Right cardiac atrium (tissue), 5 donors: ENCODE data around the gene APLP2. TPM values are rescaled to one million over a fixed set of nuclear protein-coding genes. Genes with fewer than 3 reads are reported as not detected.
A peak's percentile ranks its signal among the peaks of the same experiment; 100 is the strongest.

Experiments
- ATAC-seq, 2 donors: fragments of 200-7000 bp; cut with Tn5 transposase; one replicate each; pipeline versions ENCODE4 v1.8.0 to v1.9.1; 2020; ENCODE audit warnings: moderate library complexity in 2 of 2, mild to moderate bottlenecking in 1 of 2
- DNase-seq, 3 donors: peaks; one replicate each; pipeline ENCODE4 v3.0.0-alpha.2; 2020
- H3K27ac ChIP-seq: one replicate; pipeline ENCODE4 v1.5.1; 2013; ENCODE audit warnings: mild to moderate bottlenecking, low read length, control low read depth, moderate library complexity
- H3K27me3 ChIP-seq: one replicate; pipeline ENCODE4 v1.6.1; 2013; ENCODE audit not compliant: control insufficient read depth, insufficient read depth
- H3K4me1 ChIP-seq: one replicate; pipeline ENCODE4 v1.6.1; 2013; ENCODE audit warnings: low read length; ENCODE audit not compliant: control insufficient read depth, insufficient read depth
- H3K4me3 ChIP-seq: one replicate; pipeline ENCODE4 v1.5.1; 2013; ENCODE audit warnings: low read length, control low read depth
- H3K9me3 ChIP-seq: one replicate; pipeline ENCODE4 v1.6.1; 2013; ENCODE audit warnings: low read length; ENCODE audit not compliant: control insufficient read depth
- WGBS: extraction: QIAGEN DNeasy Blood & Tissue Kit; methylation state at CpG from one replicate; pipeline ENCODE4 v1.1.7; 2013; 5-methylcytosine and 5-hydroxymethylcytosine counted together
- intact Hi-C, 4 donors: fragments of 100-400 bp; cut with DNase I; formaldehyde crosslinking; loops; one replicate each; pipeline versions ENCODE4 v1.11.0 to v1.14.0; 2022 to 2023
- polyA plus RNA-seq: library from polyadenylated mRNA; stranded (reverse); fragments of 200-250 nt; gene quantifications from one replicate; pipeline ENCODE4 v1.2.3, GENCODE V29; 2013
- total RNA-seq, 4 donors: library from RNA; stranded (reverse); fragmentation: NEBNext Ultra II Directional; extraction: Animal tissue kit (Norgen Biotek cat#: 25700); gene quantifications; one replicate each; pipeline ENCODE4 v1.2.1, GENCODE V29; 2021
- donor health status: healthy with polysubstance abuse.
- donor health status: DM: no; HTN: yes; CAD: no.
- donor health status: DM: no; HTN: no; CAD: no.
- donor health status: DM: no; HTN: yes; CAD: no; lungs with severe emphysema.
- donor health status: DM: yes; HTN: yes; CAD: no.

APLP2 gene
- total and polyA plus RNA-seq, 5 donors = 228 to 375 (median 330) TPM

DNA sequence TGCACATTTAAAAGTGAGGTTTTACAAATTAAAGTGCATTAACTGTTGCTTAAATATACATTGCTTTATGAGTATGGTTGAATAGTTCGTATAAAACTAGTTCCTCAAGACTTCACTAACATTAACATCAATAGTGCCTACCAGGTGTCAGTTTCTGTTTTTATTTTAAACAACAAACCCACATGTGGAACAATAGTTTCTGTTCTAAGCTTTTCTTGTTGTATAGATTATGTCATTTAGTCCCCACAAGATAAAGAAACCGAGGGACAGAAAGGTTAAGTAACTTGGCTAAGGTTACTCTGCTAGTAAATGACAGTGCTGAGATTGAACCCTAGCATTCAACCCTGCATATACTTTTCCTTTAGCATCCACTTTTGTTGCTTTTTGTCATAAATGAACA lies 48.5 kb downstream of the APLP2 start:
- Histone ChIP-seq H3K9me3 (no peaks in the 10 kb centered on the region), H3K4me3 (no peak overlapping the region), H3K27ac (no peak overlapping the region), H3K4me1 (peaks cover 3% of the 10 kb centered on the region), H3K27me3 (no peaks in the 10 kb centered on the region)
- no peak for DNase-seq
- intact Hi-C loops = no loop called here
- no peak for ATAC-seq
- WGBS = 86% methylated on average over 2 of the region's 2 CpGs

- ATAC-seq (no peak), DNase-seq (no peak)
- no peaks in the 10 kb centered on the region for H3K9me3 ChIP-seq
- no peak overlapping the region for H3K27ac ChIP-seq
- peaks cover 5% of the 10 kb centered on the region for H3K4me1 ChIP-seq
- no peak overlapping the region for H3K4me3 ChIP-seq
- 89% methylated on average over 9 of the region's 9 CpGs for WGBS
- no peaks in the 10 kb centered on the region for H3K27me3 ChIP-seq
- intact Hi-C loops = no loop called here
Measured at GRCh38 chr11:130118636-130119387, 49.1 kb downstream of the APLP2 start.

DNA sequence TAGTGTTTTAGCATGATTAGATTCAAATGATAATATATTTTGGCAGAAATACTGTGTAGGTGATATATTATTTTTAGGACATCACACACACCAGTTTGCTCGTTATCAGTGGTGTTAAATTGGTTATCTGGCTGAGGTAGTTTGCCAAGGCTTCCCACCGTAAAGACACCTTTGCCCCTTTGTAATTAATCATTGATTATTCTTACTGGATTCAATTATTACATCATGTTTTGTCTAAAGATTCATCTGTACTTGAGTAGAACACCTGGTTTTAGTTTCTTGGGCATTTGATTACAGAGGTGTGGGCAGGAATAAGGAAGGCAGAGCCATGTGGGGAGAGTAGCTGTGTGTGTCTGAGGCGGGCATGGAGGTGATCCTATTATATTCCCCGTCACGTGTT lies 50.4 kb downstream of the APLP2 start:
- 76% methylated on average over 5 of the region's 5 CpGs for WGBS
- intact Hi-C loops = loop anchor here in 2 of 4 donors (10.0 kb wide), 2 partner anchors 45 to 115 kb away; partner anchors contain the start of gene PRDM10 (in 1 of the 2)
- H3K4me3 ChIP-seq = no peak overlapping the region
- ATAC-seq = no peak
- no peaks in the 10 kb centered on the region for H3K9me3 ChIP-seq
- no peaks in the 10 kb centered on the region for H3K27me3 ChIP-seq
- H3K4me1 ChIP-seq = peaks cover 5% of the 10 kb centered on the region
- no peak overlapping the region for H3K27ac ChIP-seq
- no peak for DNase-seq

- Histone ChIP-seq H3K4me3 (no peak overlapping the region), H3K4me1 (peaks cover 5% of the 10 kb centered on the region), H3K27ac (no peak overlapping the region), H3K27me3 (no peaks in the 10 kb centered on the region), H3K9me3 (no peaks in the 10 kb centered on the region)
- no peak for ATAC-seq
- DNase-seq = no peak
- intact Hi-C loops = loop anchor here in 2 of 4 donors (10.0 kb wide), 2 partner anchors 47 to 117 kb away; partner anchors contain the start of gene PRDM10 (in 1 of the 2)
- 63% methylated on average over 5 of the region's 5 CpGs for WGBS
Measured at GRCh38 chr11:130121445-130121978, 51.8 kb downstream of the APLP2 start.

- WGBS = 62% methylated on average over 7 of the region's 7 CpGs
- Histone ChIP-seq H3K9me3 (no peaks in the 10 kb centered on the region), H3K4me3 (no peak overlapping the region), H3K4me1 (peaks cover 5% of the 10 kb centered on the region), H3K27ac (no peak overlapping the region), H3K27me3 (no peaks in the 10 kb centered on the region)
- ATAC-seq (no peak), DNase-seq (no peak)
- intact Hi-C loops = loop anchor here in 2 of 4 donors (10.0 kb wide), 2 partner anchors 47 to 117 kb away; partner anchors contain the start of gene PRDM10 (in 1 of the 2)
Measured at GRCh38 chr11:130122141-130122575, 52.5 kb downstream of the APLP2 start.

GRCh38 chr11:130123414-130124040 lies 53.8 kb downstream of the APLP2 start:
- peaks cover 5% of the 10 kb centered on the region for H3K4me1 ChIP-seq
- 91% methylated on average over 32 of the region's 32 CpGs for WGBS
- H3K9me3 ChIP-seq = no peaks in the 10 kb centered on the region
- intact Hi-C loops = loop anchor here in 2 of 4 donors (10.0 kb wide), 2 partner anchors 49 to 119 kb away; partner anchors contain the start of gene PRDM10 (in 1 of the 2)
- no peak overlapping the region for H3K4me3 ChIP-seq
- no peaks in the 10 kb centered on the region for H3K27me3 ChIP-seq
- H3K27ac ChIP-seq = peak overlapping the region; percentile 52
- peak; percentile 2 to 28 for ATAC-seq
- DNase-seq = no peak

DNA sequence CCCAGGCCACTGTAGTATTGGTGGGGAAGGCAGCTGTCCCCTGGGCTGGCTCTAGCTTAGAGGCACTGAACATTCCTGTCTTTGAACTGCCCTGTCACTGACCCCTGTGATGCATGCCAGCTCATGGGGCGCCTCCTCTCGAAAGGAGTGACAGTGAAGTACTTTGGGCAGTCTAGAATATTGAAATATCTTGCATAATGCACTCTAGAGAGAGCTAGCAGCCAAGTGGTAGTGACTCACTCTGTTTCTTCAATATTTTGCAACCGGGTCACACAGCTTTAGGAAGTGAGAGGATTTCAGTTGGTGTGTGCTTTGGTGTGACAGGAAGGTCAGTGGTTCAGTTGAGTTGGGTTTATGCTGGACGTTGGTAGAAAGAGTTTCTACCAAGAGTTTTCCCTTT lies 54.4 kb downstream of the APLP2 start:
- Histone ChIP-seq H3K27ac (peak overlapping the region; percentile 52), H3K27me3 (no peaks in the 10 kb centered on the region), H3K4me1 (peaks cover 5% of the 10 kb centered on the region), H3K9me3 (no peaks in the 10 kb centered on the region), H3K4me3 (no peak overlapping the region)
- 17% methylated on average over 4 of the region's 4 CpGs for WGBS
- ATAC-seq (peak; percentile 95 to 96), DNase-seq (peak; percentile 85 to 89 (median 87))
- intact Hi-C loops = loop anchor here in 2 of 4 donors (10.0 kb wide), 2 partner anchors 49 to 119 kb away; partner anchors contain the start of gene PRDM10 (in 1 of the 2)

- 78% methylated on average over 4 of the region's 4 CpGs for WGBS
- H3K4me1 ChIP-seq = peaks cover 2% of the 10 kb centered on the region
- no peaks in the 10 kb centered on the region for H3K9me3 ChIP-seq
- DNase-seq (no peak), ATAC-seq (no peak)
- H3K27me3 ChIP-seq = no peaks in the 10 kb centered on the region
- intact Hi-C loops = loop anchor here in 2 of 4 donors (10.0 kb wide), 2 partner anchors 51 to 121 kb away; partner anchors contain the start of gene PRDM10 (in 1 of the 2)
- no peak overlapping the region for H3K27ac ChIP-seq
- no peak overlapping the region for H3K4me3 ChIP-seq
Measured at GRCh38 chr11:130125638-130126037, 55.9 kb downstream of the APLP2 start.

DNA sequence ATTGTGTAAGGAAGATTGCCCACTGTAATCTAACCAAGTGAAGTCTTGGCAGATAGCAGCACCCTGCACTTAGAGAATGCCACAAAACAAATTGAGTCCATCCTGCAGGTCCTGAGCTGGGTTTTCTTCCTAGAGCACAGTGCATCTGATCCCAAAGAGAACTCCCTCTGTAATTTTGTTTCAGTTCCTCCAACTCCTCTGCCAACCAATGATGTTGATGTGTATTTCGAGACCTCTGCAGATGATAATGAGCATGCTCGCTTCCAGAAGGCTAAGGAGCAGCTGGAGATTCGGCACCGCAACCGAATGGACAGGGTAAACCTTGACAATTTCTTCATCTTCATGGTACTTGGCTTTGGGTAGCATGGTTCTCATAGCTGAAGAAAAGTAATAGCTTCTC lies 56.8 kb downstream of the APLP2 start:
- intact Hi-C loops = loop anchor here in 2 of 4 donors (10.0 kb wide), 2 partner anchors 52 to 122 kb away; partner anchors contain the start of gene PRDM10 (in 1 of the 2)
- 82% methylated on average over 5 of the region's 5 CpGs for WGBS
- Histone ChIP-seq H3K4me1 (peaks cover 2% of the 10 kb centered on the region), H3K4me3 (no peak overlapping the region), H3K9me3 (no peaks in the 10 kb centered on the region), H3K27ac (no peak overlapping the region), H3K27me3 (no peaks in the 10 kb centered on the region)
- no peak for ATAC-seq
- no peak for DNase-seq

GRCh38 chr11:130127509-130127908 lies 57.8 kb downstream of the APLP2 start:
- peaks cover 2% of the 10 kb centered on the region for H3K4me1 ChIP-seq

More at GRCh38 chr11:130127509-130127908, 57.8 kb downstream of the APLP2 start:
- no peak for ATAC-seq
- H3K27me3 ChIP-seq = no peaks in the 10 kb centered on the region
- intact Hi-C loops = loop anchor here in 2 of 4 donors (10.0 kb wide), 2 partner anchors 53 to 123 kb away; partner anchors contain the start of gene PRDM10 (in 1 of the 2)
- no peak for DNase-seq
- H3K9me3 ChIP-seq = no peaks in the 10 kb centered on the region
- 90% methylated on average over 4 of the region's 4 CpGs for WGBS
- H3K27ac ChIP-seq = no peak overlapping the region
- H3K4me3 ChIP-seq = no peak overlapping the region
